Measurements from ENCODE around the gene YBX2.

Gene YBX2

GRCh38 chr17:7322520-7323194 lies 28.2 kb upstream of the YBX2 start:
- DNase-seq: no peak

- no peak for DNase-seq
Observed at GRCh38 chr17:7321466-7321865, 27.0 kb upstream of the YBX2 start.

- DNase-seq: no peak
Observed at GRCh38 chr17:7318121-7318860, 23.9 kb upstream of the YBX2 start.

GRCh38 chr17:7317161-7317803 lies 22.8 kb upstream of the YBX2 start:
- no peak for DNase-seq

GRCh38 chr17:7315570-7316235 lies 21.3 kb upstream of the YBX2 start:
- no peak for DNase-seq

DNA sequence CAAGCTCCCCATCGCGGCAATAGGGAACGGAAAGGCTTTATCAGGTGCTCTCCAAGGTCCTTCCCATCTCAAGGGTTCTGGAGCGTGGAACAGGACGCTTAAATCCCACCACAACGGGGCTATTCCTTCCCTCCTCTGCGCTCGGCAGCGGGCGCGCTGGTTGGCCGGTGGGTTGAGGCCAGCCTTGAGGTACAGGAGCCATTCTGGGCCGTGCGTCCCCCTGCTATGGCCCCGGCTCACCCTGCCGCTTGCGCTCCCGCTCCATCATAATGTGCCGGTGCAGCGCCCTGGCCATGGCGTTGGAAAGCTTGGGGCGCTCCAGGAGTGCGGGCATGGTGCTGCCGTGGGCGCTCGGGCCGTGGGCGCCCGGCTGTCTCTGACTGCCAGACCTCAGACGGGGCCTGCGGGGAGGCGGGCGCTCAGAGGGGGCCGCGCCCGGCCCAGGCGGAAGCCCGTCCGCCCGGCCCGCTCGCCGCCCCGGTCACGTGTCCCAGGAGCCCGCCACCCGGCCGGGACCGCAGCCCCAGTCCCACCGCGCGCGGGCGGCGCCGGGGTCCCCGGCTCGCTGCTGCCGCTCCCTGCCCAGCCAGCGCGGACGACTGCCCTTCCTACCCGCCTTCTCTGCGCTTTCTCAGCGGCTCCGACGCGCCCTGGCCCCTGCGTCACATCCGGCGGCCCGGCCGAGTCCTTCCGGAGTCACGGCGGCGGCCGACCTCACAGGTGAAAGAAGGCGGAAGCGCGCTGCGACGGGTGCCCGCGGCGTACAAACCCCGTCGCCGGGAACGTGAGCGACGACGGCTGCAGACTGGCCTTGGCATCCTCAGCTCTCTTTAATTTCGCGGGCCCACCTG lies 20.5 kb upstream of the YBX2 start, which contains the start of gene GPS2:
TSS of gene GPS2 (minus strand) at position 642 of the 851 bp plus-strand sequence. CDS start at position 334, 308 bp downstream.
- peak; percentile 55 for DNase-seq

GRCh38 chr17:7313890-7314718 lies 19.7 kb upstream of the YBX2 start:
- no peak for DNase-seq

DNA sequence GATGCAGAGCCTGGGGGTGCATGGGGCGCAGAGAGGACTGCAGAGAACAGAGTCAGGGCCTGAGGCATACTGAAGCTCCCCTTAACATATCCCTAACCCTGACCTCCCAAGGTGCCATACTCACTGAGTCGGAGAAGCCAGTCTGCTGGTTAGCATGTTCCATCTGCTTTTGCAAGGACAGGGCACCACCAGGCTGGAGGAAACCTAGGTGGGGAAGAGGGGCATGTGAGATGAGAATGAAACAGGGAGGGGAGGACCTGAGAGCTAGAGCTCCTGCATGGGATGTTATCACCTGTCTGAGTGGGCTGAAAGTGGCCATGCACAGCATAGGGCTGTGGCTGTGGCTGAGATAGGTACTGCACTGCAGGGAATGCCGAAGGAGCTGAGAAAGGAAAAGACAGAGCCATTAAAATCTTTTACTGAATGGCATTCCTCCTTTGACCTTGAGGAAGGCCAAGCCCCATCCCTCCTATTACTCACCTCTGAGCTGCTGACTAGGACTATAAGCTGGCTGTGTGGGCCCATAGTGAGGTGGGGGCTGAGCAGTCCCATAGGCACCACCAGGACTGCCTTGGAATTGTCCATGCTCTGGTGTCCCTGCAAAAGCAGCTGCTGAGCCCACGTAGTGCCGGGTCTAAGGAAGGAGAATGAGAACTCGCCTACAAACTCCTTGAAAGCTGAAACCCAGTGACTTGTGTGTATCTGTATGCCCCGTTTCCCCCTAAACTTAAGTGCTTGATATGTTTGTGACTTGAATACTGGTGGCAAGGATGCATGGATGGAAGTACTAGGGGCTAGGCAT lies 18.9 kb upstream of the YBX2 start:
- DNase-seq: no peak

DNA sequence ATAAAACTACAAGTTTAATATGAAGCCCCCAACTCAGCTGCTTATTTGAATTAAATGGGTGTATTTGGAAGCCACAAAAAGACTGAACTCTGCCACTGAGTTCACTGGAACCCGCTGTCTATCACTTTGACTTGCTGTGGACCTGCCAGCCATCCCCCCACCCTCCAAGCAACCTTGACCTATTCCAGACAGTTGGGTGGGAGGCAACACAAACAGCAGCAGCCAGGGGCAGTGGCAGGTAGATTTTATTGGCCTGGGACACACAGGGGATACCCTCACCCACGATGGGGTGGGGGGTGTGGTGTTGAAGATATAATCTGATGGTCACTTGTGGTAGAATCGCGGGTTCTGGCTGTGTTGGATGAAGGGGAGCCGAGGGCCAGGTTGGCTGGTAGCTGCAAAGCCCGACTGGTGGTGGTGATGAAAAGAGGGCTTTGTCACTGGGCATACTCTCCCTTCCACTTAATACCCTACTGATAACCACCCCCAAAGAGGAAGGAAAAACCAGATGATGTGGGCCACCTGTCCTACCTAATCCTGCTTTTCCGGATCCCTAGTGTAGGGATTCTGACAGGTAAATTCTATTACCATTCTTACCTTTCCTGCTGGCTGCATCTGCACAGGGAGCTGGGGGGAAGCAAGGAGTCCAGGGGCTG lies 18.1 kb upstream of the YBX2 start:
- DNase-seq: no peak

DNA sequence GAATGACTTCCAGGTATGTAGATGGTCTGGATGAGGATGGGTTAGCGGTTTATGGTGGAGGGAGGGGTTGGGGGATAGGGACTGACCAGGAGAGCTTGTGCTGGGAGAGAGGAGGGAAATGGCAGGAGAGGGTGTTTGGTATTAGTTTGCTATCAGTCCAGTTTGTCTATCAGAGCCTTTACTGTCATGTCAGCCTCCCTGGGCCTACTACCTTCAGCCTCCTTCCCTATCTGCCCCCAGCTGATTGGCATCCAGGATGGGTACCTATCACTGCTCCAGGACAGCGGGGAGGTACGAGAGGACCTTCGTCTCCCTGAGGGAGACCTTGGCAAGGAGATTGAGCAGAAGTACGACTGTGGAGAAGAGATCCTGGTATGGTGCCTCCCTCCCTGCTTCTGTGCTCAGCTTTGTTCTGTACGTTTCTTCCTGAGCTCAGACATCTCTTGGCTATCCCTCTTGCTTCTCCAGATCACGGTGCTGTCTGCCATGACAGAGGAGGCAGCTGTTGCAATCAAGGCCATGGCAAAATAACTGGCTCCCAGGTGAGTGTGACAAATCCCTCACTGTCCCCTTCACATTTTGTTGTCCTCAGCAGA lies 16.8 kb upstream of the YBX2 start:
- DNase-seq: no peak

- no peak for DNase-seq
Observed at GRCh38 chr17:7309628-7310027, 15.2 kb upstream of the YBX2 start.

GRCh38 chr17:7308625-7309433 lies 14.4 kb upstream of the YBX2 start:
- DNase-seq: peak; percentile 48

DNA sequence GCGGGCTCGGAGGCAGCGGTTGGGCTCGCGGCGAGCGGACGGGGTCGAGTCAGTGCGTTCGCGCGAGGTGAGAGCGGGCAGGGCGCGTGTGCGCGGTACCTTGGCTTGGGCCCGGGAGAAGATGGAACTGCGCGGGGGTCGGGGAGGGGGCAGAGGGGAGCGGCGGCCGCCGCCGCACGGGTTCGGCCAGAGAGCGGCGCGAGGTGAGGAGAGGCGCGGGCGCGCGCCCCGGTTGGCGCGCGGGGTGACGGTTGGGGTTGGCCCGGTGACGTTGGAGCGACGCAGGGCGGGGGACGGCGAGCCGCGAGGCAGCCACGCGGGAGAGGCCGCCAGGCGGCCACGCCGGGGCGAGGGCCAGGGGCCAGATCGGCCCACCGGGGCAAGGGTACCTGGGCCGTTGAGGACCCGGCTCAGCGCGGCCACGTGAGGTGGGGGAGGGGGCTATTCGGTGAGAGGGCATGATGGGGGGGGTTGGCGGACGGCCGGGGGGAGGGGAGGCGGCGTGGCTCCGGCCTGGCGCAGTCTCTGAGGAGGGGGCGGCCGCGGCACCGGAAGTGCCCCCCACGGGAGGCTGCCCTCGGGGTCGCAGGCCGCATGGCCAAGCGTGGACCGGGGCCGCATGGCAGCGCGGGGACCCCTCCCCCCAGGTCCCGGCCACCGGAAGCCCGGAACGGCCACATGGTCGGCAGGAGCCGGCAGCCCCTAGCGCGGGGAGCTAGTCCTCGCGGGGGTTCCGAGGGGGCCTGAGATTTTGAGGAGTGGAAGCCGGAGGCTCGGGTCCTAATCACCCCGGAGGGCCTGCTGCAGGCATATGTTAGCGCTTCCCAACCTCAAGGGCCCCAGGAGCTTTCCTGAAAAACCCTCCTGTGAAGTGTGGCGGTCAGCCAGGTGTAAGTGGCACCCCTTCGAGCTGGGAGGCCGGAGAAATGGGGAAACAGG lies 13.5 kb upstream of the YBX2 start:
- no peak for DNase-seq

DNA sequence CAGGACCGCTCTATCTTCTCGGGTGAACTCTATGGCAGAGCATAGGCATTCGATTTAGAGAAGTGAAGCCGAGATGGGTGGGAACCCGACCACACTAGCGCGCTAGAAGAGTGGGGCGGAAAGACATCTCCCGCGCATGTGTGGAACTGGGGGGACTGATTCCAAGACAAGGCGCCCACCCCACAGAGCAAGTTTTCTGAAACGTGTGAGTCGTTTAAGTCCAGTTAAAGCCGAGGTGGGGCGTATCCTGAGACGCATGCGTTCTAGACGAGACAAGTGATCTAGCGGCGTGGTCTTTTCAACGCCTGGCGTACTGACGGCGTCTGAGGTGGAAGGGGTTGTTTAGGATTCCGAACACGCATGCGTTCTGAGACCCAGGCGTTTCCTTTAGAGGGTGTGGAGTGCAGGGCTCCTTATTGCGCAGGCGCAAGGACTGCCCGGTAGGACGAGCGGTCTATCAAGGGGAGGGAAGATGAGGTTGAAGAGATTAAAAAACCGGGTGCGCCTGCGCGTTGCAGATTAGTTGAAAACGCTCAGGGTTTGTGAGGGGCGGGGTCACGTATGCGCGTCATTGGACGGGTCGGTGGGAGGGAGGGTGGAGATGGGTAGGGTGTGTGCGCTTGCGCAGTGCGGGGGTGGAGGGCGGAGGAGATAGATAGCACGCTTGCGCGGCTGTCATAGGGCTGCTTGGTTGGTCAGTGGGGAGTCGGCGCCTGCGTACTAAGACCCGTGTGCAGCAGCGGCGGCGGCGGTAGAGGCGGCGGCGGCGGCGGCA lies 12.7 kb upstream of the YBX2 start, which contains the start of gene EIF5A:
TSS of gene EIF5A (plus strand) at position 718 of the 775 bp plus-strand sequence. CDS start 2,008 bp downstream, outside the sequence.
- peak; percentile 96 for DNase-seq

DNA sequence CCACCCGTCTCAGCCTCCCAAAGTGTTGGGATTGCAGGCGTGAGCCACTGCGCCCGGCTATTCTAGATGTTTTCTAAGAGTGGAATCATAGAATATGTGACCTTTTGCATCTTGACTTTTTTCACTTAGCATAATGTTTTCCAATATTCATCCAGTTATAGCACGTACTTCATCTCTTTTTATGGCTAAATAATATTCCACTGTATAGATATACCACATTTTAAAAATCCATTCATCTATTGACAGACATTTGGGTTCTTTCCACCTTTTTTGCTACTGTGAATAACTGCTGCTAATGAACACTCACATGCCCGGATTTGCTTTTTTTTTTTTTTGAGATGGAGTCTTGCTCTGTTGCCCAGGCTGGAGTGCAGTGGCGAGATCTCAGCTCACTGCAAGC lies 9.7 kb upstream of the YBX2 start:
- no peak for DNase-seq

DNA sequence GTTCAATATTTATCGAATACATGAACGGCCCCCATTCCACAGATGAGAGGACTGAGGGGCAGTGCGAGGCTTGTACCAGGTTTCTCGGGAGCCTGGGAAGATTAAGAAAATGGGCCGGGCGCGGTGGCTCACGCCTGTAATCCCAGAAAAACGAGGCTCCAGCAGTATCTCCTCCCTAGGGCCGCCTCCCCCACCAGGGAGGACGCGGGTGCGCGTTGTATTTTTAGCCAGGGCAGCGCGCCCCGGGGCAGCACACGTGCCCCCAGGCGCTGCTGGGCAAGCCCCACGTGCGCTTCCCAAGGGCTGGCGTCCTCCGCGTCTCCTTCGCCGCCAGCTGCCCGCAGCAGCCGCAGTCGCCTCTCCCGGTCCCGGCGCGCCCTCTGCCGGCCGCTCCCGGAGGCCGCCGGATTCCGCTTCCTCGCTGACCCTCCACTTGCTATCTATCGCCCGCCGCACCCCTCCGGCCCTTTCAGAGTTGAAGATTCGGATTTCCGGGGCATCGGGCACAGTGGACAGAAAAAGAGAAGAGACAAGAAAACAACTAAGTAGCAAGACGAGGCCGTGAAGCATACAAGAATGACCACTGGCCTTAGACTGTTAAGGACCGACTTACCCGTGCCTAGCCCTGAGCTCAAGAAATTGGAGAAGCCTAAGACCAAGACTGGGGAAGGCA lies 1.9 kb upstream of the YBX2 start:
- DNase-seq: peak; percentile 28

Measured in COR-L47 (cell line).